HG03060 (cell line): Measurements from ENCODE around the gene RAB9B.
"Not testable (repeated sequence)": the region's sequence is repeated elsewhere in the genome, so short reads cannot be mapped to it uniquely, and the experiment has no call there.

Experiments used
- ATAC-seq: cut with Tn5 transposase; IDR thresholded peaks from one replicate; pipeline ENCODE4 v1.9.1; 2021; ENCODE audit warnings: low read depth, moderate number of reproducible peaks; ENCODE audit not compliant: unreplicated experiment

Gene RAB9B, protein sequence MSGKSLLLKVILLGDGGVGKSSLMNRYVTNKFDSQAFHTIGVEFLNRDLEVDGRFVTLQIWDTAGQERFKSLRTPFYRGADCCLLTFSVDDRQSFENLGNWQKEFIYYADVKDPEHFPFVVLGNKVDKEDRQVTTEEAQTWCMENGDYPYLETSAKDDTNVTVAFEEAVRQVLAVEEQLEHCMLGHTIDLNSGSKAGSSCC

GRCh38 chrX:103831803-103832544 lies at the start of gene RAB9B:
Gene RAB9B, minus strand, starts transcription at chrX:103832257. Its CDS starts 6,473 bp downstream, at chrX:103825784.
- ATAC-seq, result no peak

DNA sequence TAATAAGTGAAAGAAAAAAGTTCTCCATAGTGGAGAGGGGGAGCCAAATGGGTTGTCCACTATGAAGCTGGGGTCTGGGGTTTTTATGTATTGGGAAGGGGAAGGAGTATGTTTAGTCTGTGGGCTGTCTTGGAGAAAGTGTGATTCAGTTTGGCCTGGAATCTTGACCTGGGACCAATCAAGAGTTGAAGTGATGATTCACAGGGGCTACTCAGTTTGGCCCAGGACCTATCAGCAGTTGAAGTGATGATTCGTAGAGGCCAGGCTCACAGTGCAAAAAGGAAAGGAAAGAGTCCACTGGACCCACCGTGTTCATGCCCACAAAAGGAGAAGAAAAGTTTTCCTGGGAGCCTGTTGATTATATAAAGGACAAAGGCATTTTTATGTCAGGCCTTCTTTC lies 47.3 kb upstream of the RAB9B start:
- no peak for ATAC-seq

DNA sequence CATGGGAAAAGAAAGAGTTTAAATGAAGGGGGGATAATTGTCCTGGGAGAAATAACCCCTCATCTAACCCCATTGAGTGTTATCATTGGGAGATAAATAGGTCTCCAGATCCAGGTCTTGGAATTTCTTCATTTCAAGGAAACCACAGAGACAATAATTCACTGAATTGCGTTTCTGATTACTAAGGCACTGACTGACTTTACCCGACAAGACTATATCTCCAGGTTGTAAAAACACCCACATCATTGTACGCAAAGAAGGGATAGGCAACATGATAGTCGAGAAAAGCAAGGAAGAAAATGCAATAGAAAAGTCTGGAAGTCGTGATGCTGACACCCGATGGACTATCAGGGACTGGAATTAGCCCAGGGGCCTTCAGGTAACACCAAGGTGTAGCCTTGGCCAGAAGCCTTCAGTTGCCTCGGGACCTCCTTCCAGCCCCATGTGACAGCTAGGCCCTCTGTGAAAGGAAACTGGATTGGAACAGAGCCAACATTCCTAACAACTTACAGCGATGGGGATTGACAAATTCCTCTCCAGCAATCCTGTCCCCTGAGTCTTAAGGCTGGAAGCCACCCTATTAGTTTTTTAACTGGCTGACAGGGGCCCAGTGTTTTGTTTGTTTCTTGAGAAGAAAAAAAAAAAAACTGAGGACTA lies 46.5 kb upstream of the RAB9B start:
- no peak for ATAC-seq

GRCh38 chrX:103877571-103877970 lies 45.5 kb upstream of the RAB9B start:
- no peak for ATAC-seq

DNA sequence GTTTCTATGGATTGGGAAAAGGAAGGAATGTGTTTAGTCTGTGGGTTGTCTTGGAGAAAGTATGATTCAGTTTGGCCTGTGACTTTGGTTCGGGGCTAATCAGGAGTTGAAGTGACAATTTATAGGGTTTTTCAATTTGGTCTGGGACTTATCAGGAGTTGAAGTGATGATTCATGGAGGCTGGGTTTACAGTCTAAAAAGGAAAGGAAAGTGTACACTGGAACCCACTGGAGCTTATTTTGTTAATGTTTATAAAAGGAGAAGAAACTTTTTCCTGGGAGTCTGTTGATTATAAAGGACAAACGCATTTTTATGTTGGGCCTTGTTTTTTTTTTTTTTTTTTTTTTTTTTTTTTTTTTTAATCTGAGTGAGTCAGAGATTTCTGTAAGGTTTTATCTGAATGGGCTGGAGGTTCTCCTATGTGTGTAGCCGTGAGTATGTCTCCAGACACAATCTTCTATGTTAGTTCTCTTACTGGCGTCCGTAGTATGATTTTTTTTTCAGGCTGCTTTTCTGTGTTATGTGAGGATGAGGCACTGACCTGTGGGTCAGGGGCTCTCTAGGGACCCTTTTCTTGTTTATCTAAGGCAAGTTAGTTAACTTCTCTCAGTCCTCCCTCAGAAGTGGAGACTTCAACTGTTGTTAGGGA lies 33.0 kb upstream of the RAB9B start:
- no peak for ATAC-seq

DNA sequence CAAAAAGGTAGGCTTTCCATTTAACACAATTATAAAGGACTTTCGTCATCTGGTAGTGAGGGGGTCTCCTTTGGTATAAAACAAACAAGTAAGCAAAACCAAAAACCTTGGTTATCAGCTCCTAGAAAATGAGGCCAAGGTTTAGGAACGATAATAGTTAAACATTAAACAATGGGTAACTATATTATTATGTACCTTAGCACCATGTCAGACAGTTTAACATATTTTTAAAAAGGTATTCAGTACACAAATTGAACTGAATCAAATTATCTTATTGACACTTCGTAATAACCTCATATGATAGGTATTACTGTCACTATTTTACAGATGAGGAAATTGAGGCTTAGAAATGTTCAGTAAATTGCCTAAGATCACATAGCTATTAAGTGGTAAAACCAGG lies 32.1 kb upstream of the RAB9B start:
- no peak for ATAC-seq

DNA sequence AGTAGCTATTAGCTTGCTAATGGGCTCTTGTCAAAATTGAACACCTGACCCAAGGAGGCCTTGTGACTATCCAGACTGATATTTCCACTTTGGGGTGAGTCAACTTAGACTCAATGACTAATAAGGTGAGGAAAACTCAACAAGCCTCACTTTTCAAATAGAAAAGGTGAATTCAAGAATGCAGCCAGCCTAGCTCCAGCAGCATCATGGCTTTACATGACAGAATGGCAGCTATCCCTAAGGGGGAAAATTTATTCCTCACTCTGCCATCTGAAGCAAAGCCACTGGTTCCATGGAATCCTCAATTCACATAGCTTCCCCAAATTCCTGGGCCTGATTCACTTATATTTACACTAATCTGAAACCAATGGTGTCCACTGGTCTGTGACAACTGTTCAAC lies 29.1 kb upstream of the RAB9B start:
- no peak for ATAC-seq

DNA sequence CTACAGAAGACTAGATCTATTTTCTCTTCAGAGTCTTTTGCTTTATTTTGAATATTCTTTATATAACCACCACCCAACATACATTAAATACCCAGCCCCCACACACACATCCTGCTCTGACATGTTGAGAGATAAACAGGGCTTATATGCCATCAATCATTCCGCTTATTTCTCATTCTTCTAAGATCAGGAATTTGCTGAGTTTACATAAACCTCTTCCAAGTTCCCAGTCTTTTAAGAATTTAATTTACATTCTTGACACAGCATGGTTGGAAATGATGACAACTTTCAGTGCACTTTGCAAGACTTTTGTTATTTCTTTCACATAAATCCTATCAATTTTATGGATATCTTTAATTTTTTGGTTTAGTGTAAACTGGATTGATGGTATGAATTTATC lies 17.5 kb upstream of the RAB9B start:
- ATAC-seq, result no peak

GRCh38 chrX:103847174-103847870 lies 15.3 kb upstream of the RAB9B start:
- no peak for ATAC-seq

DNA sequence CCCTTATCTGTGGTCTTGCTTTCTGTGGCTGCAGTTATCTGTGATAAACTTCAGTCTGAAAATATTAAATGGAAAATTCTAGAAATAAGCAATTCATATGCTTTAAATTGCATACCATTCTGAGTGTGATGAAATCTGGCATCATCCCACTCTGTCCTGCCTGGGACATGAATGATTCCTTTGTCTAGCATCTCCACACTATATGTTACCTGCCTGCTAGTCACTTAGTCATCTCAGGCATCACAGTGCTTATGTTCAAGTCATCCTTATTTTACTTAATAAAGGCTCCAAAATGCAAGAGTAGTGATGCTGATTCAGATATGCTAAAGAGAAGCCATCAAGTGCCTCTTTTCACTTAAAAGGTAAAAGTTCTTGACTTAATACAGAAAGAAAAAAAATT lies 14.3 kb upstream of the RAB9B start:
- no peak for ATAC-seq

DNA sequence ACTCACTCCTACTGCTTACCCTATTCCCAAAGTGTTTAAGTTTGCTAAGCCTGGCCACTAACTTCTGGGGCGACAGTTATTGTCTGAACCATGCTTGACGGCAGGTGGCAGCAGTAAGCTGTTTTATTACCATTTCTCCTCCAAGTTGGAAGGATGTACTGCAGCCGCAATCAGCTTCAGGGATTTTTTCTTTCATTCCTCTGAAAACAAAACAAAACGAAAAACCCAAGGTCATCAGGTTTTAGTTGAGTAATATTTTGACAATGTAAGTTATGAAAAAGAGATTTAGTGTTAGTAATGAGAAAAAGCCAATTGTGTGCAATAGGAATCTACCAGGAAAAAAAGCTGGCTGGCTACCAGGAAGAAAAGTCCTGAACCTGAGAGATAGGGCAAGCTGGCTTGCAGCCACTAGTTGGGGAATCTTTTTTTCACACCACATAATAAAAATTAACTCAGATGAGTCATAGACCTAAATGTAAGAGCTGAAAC lies 13.2 kb upstream of the RAB9B start:
- no peak for ATAC-seq

DNA sequence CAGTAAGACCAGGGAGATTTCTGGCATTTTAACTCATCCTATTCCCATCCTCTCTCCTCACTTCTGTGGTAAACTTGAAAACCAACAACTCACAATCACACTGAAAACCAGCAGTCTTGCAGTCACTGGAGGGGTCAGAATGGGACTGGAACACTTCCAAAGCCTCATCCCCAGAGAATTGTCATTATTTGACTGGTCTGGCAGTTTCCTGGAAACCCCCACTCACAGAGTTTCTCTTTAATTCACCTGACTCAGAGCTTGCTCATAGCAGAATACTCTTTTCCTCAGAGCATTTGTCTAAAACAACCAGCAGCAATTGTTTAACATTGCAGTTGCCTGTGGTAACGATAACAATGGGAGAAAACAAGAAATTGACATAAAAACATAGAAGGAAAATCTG lies 7.3 kb upstream of the RAB9B start:
- no peak for ATAC-seq

DNA sequence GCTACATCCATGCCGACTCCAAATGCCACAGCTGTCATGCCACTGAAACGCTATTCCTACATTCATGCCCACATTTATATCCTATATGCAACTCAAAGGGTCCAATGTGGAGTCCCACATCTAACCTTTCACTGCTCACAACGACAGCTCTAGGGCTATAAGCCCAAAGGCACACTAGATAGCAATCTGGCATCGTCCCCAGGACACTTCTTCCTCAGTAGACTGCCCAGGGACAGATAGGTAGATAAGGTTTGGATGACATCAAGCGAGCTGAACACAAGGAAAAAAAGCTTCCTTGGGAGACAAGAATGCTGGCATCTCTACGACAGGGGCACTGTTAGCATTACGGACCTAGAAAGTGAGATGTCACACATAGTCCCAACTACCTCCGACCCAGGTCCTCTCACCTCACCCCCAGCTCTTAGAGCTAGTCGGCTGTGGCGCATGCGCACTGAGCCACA lies 685 bp downstream of the RAB9B start:
- ATAC-seq, result no peak

GRCh38 chrX:103830848-103831247 lies 1.2 kb downstream of the RAB9B start:
- ATAC-seq, result no peak

GRCh38 chrX:103828529-103828928 lies 3.5 kb downstream of the RAB9B start:
- no peak for ATAC-seq

- no peak for ATAC-seq
Measured at GRCh38 chrX:103825881-103826280, 6.2 kb downstream of the RAB9B start.

DNA sequence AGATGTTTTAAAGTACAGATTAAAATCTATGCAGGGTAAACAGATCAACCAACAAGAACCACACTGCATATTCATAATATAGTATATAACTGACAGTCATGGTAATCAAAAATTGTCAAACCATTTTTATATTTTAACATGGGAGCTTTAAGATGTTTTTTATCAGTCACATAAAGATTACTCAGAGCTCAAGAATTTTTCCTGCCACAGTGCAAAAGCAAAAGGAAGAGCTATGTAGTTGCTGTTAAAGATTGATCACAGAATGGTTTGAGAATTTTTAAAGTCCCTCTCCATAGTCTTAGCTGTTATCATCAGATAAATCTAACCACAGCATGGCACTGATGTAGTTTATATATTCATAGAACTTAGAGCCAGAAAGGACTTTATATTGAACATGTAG lies 8.5 kb downstream of the RAB9B start:
- no peak for ATAC-seq

GRCh38 chrX:103820802-103821201 lies 11.3 kb downstream of the RAB9B start:
- not testable (repeated sequence) for ATAC-seq

- ATAC-seq, result no peak
Measured at GRCh38 chrX:103818842-103819619, 13.0 kb downstream of the RAB9B start.

DNA sequence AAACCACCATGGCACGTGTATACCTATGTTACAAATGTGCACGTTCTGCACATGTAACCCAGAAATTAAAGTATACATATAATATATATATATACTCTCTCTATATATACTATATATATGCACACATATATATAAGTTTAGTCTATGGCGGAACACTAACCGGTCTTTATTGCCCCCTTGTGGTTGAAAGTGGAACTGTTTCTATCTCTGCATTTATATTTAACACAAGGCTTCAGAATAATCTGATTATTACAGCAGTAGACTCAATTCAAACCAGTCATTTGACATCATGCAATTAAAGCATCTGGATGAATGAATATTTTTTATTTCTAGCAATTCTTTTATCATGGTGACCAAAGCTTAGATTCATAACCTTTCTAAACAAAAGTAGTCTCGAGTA lies 14.6 kb downstream of the RAB9B start:
- no peak for ATAC-seq
